ENCODE data around the gene PRELID3B.

- TF ChIP-seq CTCF (IDR thresholded peaks at IDR 0.05; ENCODE audit: insufficient read depth, low read length, poor library complexity, severe bottlenecking) (no peak), EZH2phosphoT487 (conservative IDR thresholded peaks at IDR 0.05; ENCODE audit: low read length) (no peak)
Measured at GRCh38 chr20:59042796-59043631, 428 bp upstream of the PRELID3B start.
